ENCODE measurements around the gene ASCL5. TPM values are rescaled to one million over a fixed set of nuclear protein-coding genes. Genes with fewer than 3 reads are reported as not detected.
A peak's percentile ranks its signal among the peaks of the same experiment; 100 is the strongest.

The ASCL5 gene
- total RNA-seq, 2 experiments from 2014 or later, result not detected

- DNase-seq, result no peak
- CTCF ChIA-PET, result interaction anchor here (0.9 kb wide), 1 partner anchor 9 kb away, joined by 3 read pairs; no protein-coding TSS in a partner anchor
- Mint-ChIP-seq H3K36me3 (ENCODE audit: low read depth) (no peaks in the 10 kb centered on the region), H3K27me3 (ENCODE audit: low read depth) (peaks cover 9% of the 10 kb centered on the region), H3K4me1 (ENCODE audit: low read depth) (no peaks in the 10 kb centered on the region), H3K9me3 (ENCODE audit: insufficient read depth) (no peaks in the 10 kb centered on the region), H3K27ac (no peak overlapping the region), H3K4me3 (no peak overlapping the region)
- POLR2A ChIA-PET, result no interaction called here
- ATAC-seq, result no peak
Observed at GRCh38 chr1:201127755-201128455, 921 bp upstream of the ASCL5 start.

GRCh38 chr1:201126463-201126831 lies 537 bp downstream of the ASCL5 start:
- ATAC-seq, result no peak
- no peak overlapping the region for H3K4me3 Mint-ChIP-seq
- ChIA-PET CTCF (interaction anchor here (2.2 kb wide), 1 partner anchor 155 kb away, joined by 6 read pairs; no protein-coding TSS in a partner anchor), POLR2A (no interaction called here)
- H3K27me3 Mint-ChIP-seq (ENCODE audit: low read depth), result peaks cover 16% of the 10 kb centered on the region
- no peak for DNase-seq
- no peaks in the 10 kb centered on the region for H3K36me3 Mint-ChIP-seq (ENCODE audit: low read depth)
- no peaks in the 10 kb centered on the region for H3K4me1 Mint-ChIP-seq (ENCODE audit: low read depth)
- H3K27ac Mint-ChIP-seq, result no peak overlapping the region
- H3K9me3 Mint-ChIP-seq (ENCODE audit: insufficient read depth), result no peaks in the 10 kb centered on the region

- ATAC-seq (no peak), DNase-seq (no peak)
- peaks cover 18% of the 10 kb centered on the region for H3K27me3 Mint-ChIP-seq (ENCODE audit: low read depth)
- H3K4me3 Mint-ChIP-seq, result no peak overlapping the region
- H3K4me1 Mint-ChIP-seq (ENCODE audit: low read depth), result no peaks in the 10 kb centered on the region
- ChIA-PET CTCF (interaction anchor here (2.0 to 2.2 kb wide), 2 partner anchors 24 to 154 kb away, joined by 5 to 6 read pairs; no protein-coding TSS in a partner anchor), POLR2A (no interaction called here)
- no peaks in the 10 kb centered on the region for H3K9me3 Mint-ChIP-seq (ENCODE audit: insufficient read depth)
- H3K36me3 Mint-ChIP-seq (ENCODE audit: low read depth), result no peaks in the 10 kb centered on the region
- H3K27ac Mint-ChIP-seq, result no peak overlapping the region
Observed at GRCh38 chr1:201125800-201126199, 1.2 kb downstream of the ASCL5 start.

GRCh38 chr1:201125019-201125418 lies 2.0 kb downstream of the ASCL5 start:
- Mint-ChIP-seq H3K27me3 (ENCODE audit: low read depth) (peaks cover 18% of the 10 kb centered on the region), H3K36me3 (ENCODE audit: low read depth) (no peaks in the 10 kb centered on the region)

GRCh38 chr1:201123866-201124265 lies 3.1 kb downstream of the ASCL5 start:
- ATAC-seq, result no peak
- no peaks in the 10 kb centered on the region for H3K9me3 Mint-ChIP-seq (ENCODE audit: insufficient read depth)
- POLR2A ChIA-PET, result no interaction called here
- H3K27me3 Mint-ChIP-seq (ENCODE audit: low read depth), result peaks cover 18% of the 10 kb centered on the region
- no peaks in the 10 kb centered on the region for H3K36me3 Mint-ChIP-seq (ENCODE audit: low read depth)
- peaks cover 4% of the 10 kb centered on the region for H3K4me1 Mint-ChIP-seq (ENCODE audit: low read depth)
- H3K27ac Mint-ChIP-seq, result no peak overlapping the region
- CTCF ChIA-PET, result interaction anchor here (1.1 kb wide), 1 partner anchor 11 kb away, joined by 3 read pairs; the partner anchor contains the start of gene CACNA1S
- no peak for DNase-seq
- H3K4me3 Mint-ChIP-seq, result no peak overlapping the region

More at GRCh38 chr1:201125019-201125418, 2.0 kb downstream of the ASCL5 start:
- Mint-ChIP-seq H3K4me1 (ENCODE audit: low read depth) (peaks cover under 1% of the 10 kb centered on the region), H3K4me3 (no peak overlapping the region), H3K27ac (no peak overlapping the region), H3K9me3 (ENCODE audit: insufficient read depth) (no peaks in the 10 kb centered on the region)
- no peak for DNase-seq
- no peak for ATAC-seq
- ChIA-PET CTCF (interaction anchor here (2.0 to 2.2 kb wide), 2 partner anchors 25 to 154 kb away, joined by 5 to 6 read pairs; no protein-coding TSS in a partner anchor), POLR2A (no interaction called here)

- ChIA-PET POLR2A (no interaction called here), CTCF (interaction anchor here (0.7 to 1.3 kb wide), 3 partner anchors 9 to 37 kb away, joined by 3 to 5 read pairs (median 3); partner anchors contain the start of gene CACNA1S)
- Mint-ChIP-seq H3K27me3 (ENCODE audit: low read depth) (peaks cover 19% of the 10 kb centered on the region), H3K27ac (no peak overlapping the region), H3K4me1 (ENCODE audit: low read depth) (peaks cover 4% of the 10 kb centered on the region), H3K36me3 (ENCODE audit: low read depth) (no peaks in the 10 kb centered on the region), H3K9me3 (ENCODE audit: insufficient read depth) (no peaks in the 10 kb centered on the region), H3K4me3 (no peak overlapping the region)
- ATAC-seq (no peak), DNase-seq (no peak)
Observed at GRCh38 chr1:201122321-201122957, 4.5 kb downstream of the ASCL5 start.

GRCh38 chr1:201119206-201120197 lies 7.5 kb downstream of the ASCL5 start:
- no peak for ATAC-seq
- DNase-seq, result peak; percentile 66
- Mint-ChIP-seq H3K4me1 (ENCODE audit: low read depth) (peaks cover 7% of the 10 kb centered on the region), H3K36me3 (ENCODE audit: low read depth) (no peaks in the 10 kb centered on the region), H3K4me3 (no peak overlapping the region), H3K27ac (no peak overlapping the region), H3K9me3 (ENCODE audit: insufficient read depth) (no peaks in the 10 kb centered on the region), H3K27me3 (ENCODE audit: low read depth) (peaks cover 15% of the 10 kb centered on the region)
- ChIA-PET CTCF (interaction anchor here (0.7 to 2.5 kb wide), 32 partner anchors 9 to 560 kb away, joined by 3 to 25 read pairs (median 5); partner anchors contain the start of genes KIF21B and TMEM9), POLR2A (interaction anchor here (1.0 kb wide), 1 partner anchor 100 kb away, joined by 4 read pairs; no protein-coding TSS in a partner anchor)

GRCh38 chr1:201116091-201116490 lies 10.9 kb downstream of the ASCL5 start:
- CTCF ChIA-PET, result interaction anchor here (1.0 to 2.8 kb wide), 6 partner anchors 30 to 494 kb away, joined by 3 to 22 read pairs (median 4); partner anchors contain the start of gene TMEM9
- no peaks in the 10 kb centered on the region for H3K9me3 Mint-ChIP-seq (ENCODE audit: insufficient read depth)
- H3K4me1 Mint-ChIP-seq (ENCODE audit: low read depth), result peaks cover 13% of the 10 kb centered on the region
- ATAC-seq (no peak), DNase-seq (no peak)
- peaks cover 11% of the 10 kb centered on the region for H3K27me3 Mint-ChIP-seq (ENCODE audit: low read depth)
- POLR2A ChIA-PET, result no interaction called here
- H3K36me3 Mint-ChIP-seq (ENCODE audit: low read depth), result no peaks in the 10 kb centered on the region
- H3K4me3 Mint-ChIP-seq, result no peak overlapping the region
- no peak overlapping the region for H3K27ac Mint-ChIP-seq

GRCh38 chr1:201115390-201115937 lies 11.5 kb downstream of the ASCL5 start:
- Mint-ChIP-seq H3K9me3 (ENCODE audit: insufficient read depth) (no peaks in the 10 kb centered on the region), H3K4me1 (ENCODE audit: low read depth) (peaks cover 13% of the 10 kb centered on the region), H3K36me3 (ENCODE audit: low read depth) (no peaks in the 10 kb centered on the region), H3K4me3 (no peak overlapping the region), H3K27me3 (ENCODE audit: low read depth) (peaks cover 11% of the 10 kb centered on the region), H3K27ac (no peak overlapping the region)
- ChIA-PET CTCF (interaction anchor here (1.0 to 2.8 kb wide), 4 partner anchors 30 to 230 kb away, joined by 3 to 30 read pairs (median 15); no protein-coding TSS in a partner anchor), POLR2A (no interaction called here)
- no peak for DNase-seq
- no peak for ATAC-seq

GRCh38 chr1:201114245-201115131 lies 12.5 kb downstream of the ASCL5 start:
- ATAC-seq, result peak; percentile 91
- ChIA-PET POLR2A (no interaction called here), CTCF (interaction anchor here (0.6 to 2.8 kb wide), 19 partner anchors 12 to 226 kb away, joined by 3 to 30 read pairs (median 4); partner anchors contain the start of gene INAVA)
- DNase-seq, result peak; percentile 79
- H3K27me3 Mint-ChIP-seq (ENCODE audit: low read depth), result peaks cover 11% of the 10 kb centered on the region
- H3K4me1 Mint-ChIP-seq (ENCODE audit: low read depth), result peaks cover 8% of the 10 kb centered on the region
- peak overlapping the region; percentile 63 for H3K27ac Mint-ChIP-seq
- no peaks in the 10 kb centered on the region for H3K36me3 Mint-ChIP-seq (ENCODE audit: low read depth)
- H3K9me3 Mint-ChIP-seq (ENCODE audit: insufficient read depth), result no peaks in the 10 kb centered on the region
- H3K4me3 Mint-ChIP-seq, result peak overlapping the region; percentile 74
